WTC11 (cell line): Measurements from ENCODE around the gene CRY2.

Source experiments
- CREM ChIP-seq: sonication (generic); formaldehyde crosslinking; IDR thresholded peaks from 2 replicates; pipeline ENCODE4 v1.8.1; 2022; ENCODE audit warnings: mild to moderate bottlenecking, missing genetic modification reagents, moderate library complexity
- E2F1 ChIP-seq: sonication (generic); formaldehyde crosslinking; IDR thresholded peaks from 2 replicates; pipeline ENCODE4 v1.8.0; 2022; ENCODE audit warnings: mild to moderate bottlenecking, missing genetic modification reagents
- E2F5 ChIP-seq: sonication (generic); formaldehyde crosslinking; IDR thresholded peaks from 2 replicates; pipeline ENCODE4 v1.8.1; 2022; ENCODE audit warnings: mild to moderate bottlenecking, moderate library complexity, missing genetic modification reagents
- SMAD4 ChIP-seq: sonication (generic); formaldehyde crosslinking; IDR thresholded peaks from 2 replicates; pipeline ENCODE4 v1.8.0; 2022; ENCODE audit warnings: mild to moderate bottlenecking, missing genetic modification reagents
- TP53 ChIP-seq: sonication (generic); formaldehyde crosslinking; IDR thresholded peaks from 2 replicates; pipeline ENCODE4 v1.8.1; 2023; ENCODE audit warnings: mild to moderate bottlenecking, missing genetic modification reagents
- ZNF138 ChIP-seq: sonication (generic); formaldehyde crosslinking; conservative IDR thresholded peaks from 2 replicates; pipeline ENCODE4 v1.8.1; 2022; ENCODE audit warnings: mild to moderate bottlenecking, moderate library complexity, missing genetic modification reagents
- TF ChIP-seq, protein P1 (sequence below): fragments of 200-600 bp; IDR thresholded peaks from 2 replicates; pipeline ENCODE4 v1.8.0; 2022; ENCODE audit warnings: antibody characterized with exemption
- TF ChIP-seq, protein P2 (sequence below): sonication (generic); formaldehyde crosslinking; IDR thresholded peaks from 2 replicates; pipeline ENCODE4 v1.8.0; 2023; ENCODE audit warnings: missing genetic modification reagents

DNA sequence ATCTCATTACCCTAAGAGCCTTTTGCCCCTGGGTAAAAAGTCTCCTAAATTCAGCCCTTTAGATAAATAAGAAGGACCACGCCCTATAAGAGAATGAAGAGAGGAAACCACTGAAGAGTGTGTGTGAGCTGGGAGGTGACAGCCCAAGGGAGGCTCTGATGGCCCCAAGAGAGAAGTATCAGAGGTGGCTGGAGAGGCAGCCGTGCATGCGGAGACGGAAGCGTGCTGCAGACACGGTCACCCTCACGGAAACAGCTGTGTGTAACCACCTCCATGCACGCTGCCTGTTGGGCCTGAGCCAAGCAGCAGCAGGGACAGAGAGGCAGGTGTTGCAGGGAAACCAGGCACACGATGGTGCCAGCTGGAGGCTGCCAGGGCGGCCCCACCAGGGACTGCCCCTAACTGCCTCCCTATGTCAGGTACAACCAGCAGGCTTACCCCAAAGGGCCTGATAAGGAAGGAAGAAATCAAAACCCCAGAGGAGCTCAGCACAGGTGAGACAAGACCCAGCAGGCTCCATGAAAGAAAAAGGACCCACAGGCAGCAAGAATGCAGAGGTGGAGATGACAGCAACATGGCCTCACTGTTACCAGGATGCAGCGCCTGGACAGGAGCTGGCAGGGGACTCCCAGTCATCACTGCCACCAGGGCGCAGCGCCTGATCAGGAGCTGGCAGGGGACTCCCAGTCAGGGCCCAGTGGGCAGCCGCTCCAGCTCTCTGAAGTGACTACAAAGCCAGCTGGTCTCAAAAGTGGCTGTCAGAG lies 82.9 kb downstream of the CRY2 start:
- TF ChIP-seq, protein P1, sequence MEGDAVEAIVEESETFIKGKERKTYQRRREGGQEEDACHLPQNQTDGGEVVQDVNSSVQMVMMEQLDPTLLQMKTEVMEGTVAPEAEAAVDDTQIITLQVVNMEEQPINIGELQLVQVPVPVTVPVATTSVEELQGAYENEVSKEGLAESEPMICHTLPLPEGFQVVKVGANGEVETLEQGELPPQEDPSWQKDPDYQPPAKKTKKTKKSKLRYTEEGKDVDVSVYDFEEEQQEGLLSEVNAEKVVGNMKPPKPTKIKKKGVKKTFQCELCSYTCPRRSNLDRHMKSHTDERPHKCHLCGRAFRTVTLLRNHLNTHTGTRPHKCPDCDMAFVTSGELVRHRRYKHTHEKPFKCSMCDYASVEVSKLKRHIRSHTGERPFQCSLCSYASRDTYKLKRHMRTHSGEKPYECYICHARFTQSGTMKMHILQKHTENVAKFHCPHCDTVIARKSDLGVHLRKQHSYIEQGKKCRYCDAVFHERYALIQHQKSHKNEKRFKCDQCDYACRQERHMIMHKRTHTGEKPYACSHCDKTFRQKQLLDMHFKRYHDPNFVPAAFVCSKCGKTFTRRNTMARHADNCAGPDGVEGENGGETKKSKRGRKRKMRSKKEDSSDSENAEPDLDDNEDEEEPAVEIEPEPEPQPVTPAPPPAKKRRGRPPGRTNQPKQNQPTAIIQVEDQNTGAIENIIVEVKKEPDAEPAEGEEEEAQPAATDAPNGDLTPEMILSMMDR, result no peak
- TF ChIP-seq SMAD4 (no peak), E2F5 (CRISPR knock-in tag) (no peak), ZNF138 (CRISPR knock-in tag) (no peak), E2F1 (CRISPR knock-in tag) (no peak), TP53 (CRISPR knock-in tag) (no peak), CREM (CRISPR knock-in tag) (no peak)
- TF ChIP-seq, protein P2, sequence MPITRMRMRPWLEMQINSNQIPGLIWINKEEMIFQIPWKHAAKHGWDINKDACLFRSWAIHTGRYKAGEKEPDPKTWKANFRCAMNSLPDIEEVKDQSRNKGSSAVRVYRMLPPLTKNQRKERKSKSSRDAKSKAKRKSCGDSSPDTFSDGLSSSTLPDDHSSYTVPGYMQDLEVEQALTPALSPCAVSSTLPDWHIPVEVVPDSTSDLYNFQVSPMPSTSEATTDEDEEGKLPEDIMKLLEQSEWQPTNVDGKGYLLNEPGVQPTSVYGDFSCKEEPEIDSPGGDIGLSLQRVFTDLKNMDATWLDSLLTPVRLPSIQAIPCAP (CRISPR knock-in tag), result no peak
